Aorta (tissue), 5 donors: ENCODE data around the gene LRP1B. TPM values are rescaled to one million over a fixed set of nuclear protein-coding genes. Genes with fewer than 3 reads are reported as not detected.
A peak's percentile ranks its signal among the peaks of the same experiment; 100 is the strongest.

ENCODE experiments used
- ATAC-seq: fragments of 200-7000 bp; cut with Tn5 transposase; one replicate; pipeline ENCODE4 v1.9.1; 2022; ENCODE audit warnings: moderate library complexity; ENCODE audit not compliant: low FRiP score
- DNase-seq, 2 donors: peaks; one replicate each; pipeline ENCODE4 v3.0.0-alpha.2; 2020
- H3K27ac ChIP-seq, 2 donors: one replicate each; pipeline ENCODE4 v1.5.1; 2013; ENCODE audit warnings: low read length in 2 of 2, mild to moderate bottlenecking in 2 of 2, moderate library complexity in 2 of 2, control low read depth in 1 of 2, inconsistent platforms in 1 of 2, low read depth in 1 of 2
- H3K27me3 ChIP-seq, 2 donors: one replicate each; pipeline ENCODE4 v1.6.1; 2013; ENCODE audit warnings: control low read depth in 1 of 2, low read length in 1 of 2, mild to moderate bottlenecking in 1 of 2, moderate library complexity in 1 of 2; ENCODE audit not compliant: insufficient read depth in 2 of 2, control insufficient read depth in 1 of 2
- H3K36me3 ChIP-seq, 2 donors: one replicate each; pipeline ENCODE4 v1.6.1; 2013; ENCODE audit warnings: control low read depth in 1 of 2, low read length in 1 of 2, mild to moderate bottlenecking in 1 of 2; ENCODE audit not compliant: insufficient read depth in 2 of 2, control insufficient read depth in 1 of 2
- H3K4me1 ChIP-seq, 2 donors: one replicate each; pipeline ENCODE4 v1.6.1; 2013; ENCODE audit warnings: low read length in 2 of 2, control low read depth in 1 of 2, mild to moderate bottlenecking in 1 of 2, moderate library complexity in 1 of 2; ENCODE audit not compliant: insufficient read depth in 2 of 2, control insufficient read depth in 1 of 2
- H3K4me3 ChIP-seq, 2 donors: one replicate each; pipeline ENCODE4 v1.5.1; 2013; ENCODE audit warnings: low read length in 2 of 2, control low read depth in 1 of 2, mild to moderate bottlenecking in 1 of 2
- H3K9me3 ChIP-seq: one replicate; pipeline ENCODE4 v1.6.1; 2013; ENCODE audit warnings: mild to moderate bottlenecking, low read length; ENCODE audit not compliant: control insufficient read depth
- WGBS, 2 donors: extraction: QIAGEN DNeasy Blood & Tissue Kit; methylation state at CpG; one replicate each; pipeline ENCODE4 v1.1.7; 2013; 5-methylcytosine and 5-hydroxymethylcytosine counted together
- intact Hi-C, 2 donors: fragments of 100-400 bp; cut with DNase I; formaldehyde crosslinking; loops; one replicate each; pipeline versions ENCODE4 v1.14.2 to v1.15.0; 2022
- polyA plus RNA-seq, 2 donors: library from polyadenylated mRNA; stranded (reverse); fragments of 200-250 nt; gene quantifications; one replicate each; pipeline ENCODE4 v1.2.3, GENCODE V29; 2013
- total RNA-seq, 2 donors: library from RNA; stranded (reverse); fragmentation: NEBNext Ultra II Directional; extraction: Animal tissue kit (Norgen Biotek cat#: 25700); gene quantifications; one replicate each; pipeline ENCODE4 v1.2.1, GENCODE V29; 2021
- donor health status: healthy with polysubstance abuse.
- donor health status: Bipolar disorder and iron deficiency.
- donor health status: DM: no; HTN: no; CAD: no.
- donor health status: DM: no; HTN: no; CAD: no.
- donor health status: DM: yes; HTN: yes; CAD: no.

Gene LRP1B
- total and polyA plus RNA-seq, 4 donors, result 0.33 to 0.94 TPM; not detected in 2

DNA sequence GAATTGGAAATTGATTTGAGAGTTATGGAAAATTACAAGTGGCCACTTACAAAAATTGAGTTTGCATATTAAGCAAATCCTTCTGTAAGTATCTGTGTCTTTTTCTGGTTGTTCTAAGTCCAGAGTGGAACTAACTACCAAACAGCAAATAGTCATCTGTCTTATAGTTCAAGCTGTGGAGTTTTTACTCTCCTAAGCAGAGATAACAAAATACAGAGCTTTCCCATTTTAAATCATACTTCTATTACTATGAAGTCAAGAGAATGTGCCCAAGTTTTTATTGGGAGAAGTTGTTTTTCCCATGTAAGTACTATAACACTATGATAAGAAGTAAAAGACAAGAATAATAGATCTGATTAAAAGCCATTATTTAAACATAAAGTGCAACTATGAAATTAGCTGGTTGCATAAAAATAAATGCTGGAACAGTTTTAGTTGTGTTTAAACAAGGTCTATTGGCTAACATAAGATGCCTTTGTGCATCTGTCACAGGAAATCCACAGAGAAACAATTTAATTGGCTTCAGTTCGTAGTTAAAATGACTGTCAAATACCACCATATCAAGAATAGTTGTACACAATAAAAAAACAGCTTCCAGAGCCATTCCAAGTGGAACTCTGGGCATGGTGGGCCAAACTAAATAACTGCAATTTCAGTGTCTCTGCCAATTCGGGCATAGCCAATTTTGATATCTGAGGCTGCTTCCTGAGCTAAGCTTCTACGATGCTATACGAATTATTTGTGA, 1883.2 kb downstream of the LRP1B start:
- ATAC-seq (peak; percentile 72), DNase-seq (no peak)
- H3K9me3 ChIP-seq, result no peaks in the 10 kb centered on the region
- no peaks in the 10 kb centered on the region for H3K36me3 ChIP-seq
- no peak overlapping the region for H3K4me3 ChIP-seq
- WGBS, 2 donors, result 0 to 7% methylated on average over 4 of the region's 4 CpGs
- no peak overlapping the region for H3K27ac ChIP-seq
- H3K27me3 ChIP-seq, result no peaks in the 10 kb centered on the region
- intact Hi-C loops, result no loop called here
- H3K4me1 ChIP-seq, result no peaks in the 10 kb centered on the region

DNA sequence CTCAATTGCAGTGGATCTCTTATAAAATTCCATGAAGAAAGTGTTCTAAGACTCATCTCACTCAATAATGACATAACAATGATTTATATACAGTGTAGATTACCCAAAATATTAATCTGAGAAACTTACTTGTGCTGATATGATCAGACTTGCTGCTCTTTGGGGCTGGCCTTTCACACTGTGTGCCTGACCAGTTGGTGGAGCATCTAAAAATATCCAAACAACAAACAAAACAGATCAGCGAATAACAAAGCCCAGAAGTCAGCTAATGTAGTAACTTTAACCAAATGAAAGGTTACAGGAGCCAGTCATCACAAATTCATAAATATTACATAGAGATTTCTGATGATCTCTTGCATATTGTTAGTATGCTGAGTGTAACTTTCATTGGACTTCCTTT, 1883.9 kb downstream of the LRP1B start:
- WGBS, 2 donors, result 45 to 62% methylated on average over 1 of the region's 1 CpG

DNA sequence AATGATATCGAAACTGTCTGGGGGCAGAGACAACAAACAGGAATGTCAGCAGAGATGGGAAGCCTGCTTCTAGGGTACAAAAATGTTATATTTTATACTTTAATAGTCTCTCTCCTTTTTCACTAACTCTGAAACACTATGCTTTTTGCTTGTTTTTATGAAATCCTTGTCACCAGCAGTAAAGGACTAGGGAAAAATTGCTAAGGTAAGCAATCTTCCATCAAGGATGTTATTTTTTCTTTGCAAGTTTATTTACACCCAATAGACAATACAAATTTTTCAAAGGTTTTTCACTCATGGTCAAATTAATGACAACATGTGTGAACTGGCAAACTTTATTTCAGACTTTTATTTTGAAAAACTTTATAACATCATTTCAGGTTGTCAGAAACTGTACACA, 1884.8 kb downstream of the LRP1B start:
- WGBS, 2 donors, result 97 to 98% methylated on average over 1 of the region's 1 CpG
- Histone ChIP-seq H3K4me3 (no peak overlapping the region), H3K36me3 (no peaks in the 10 kb centered on the region)

More for the DNA sequence above, 1883.9 kb downstream of the LRP1B start:
- Histone ChIP-seq H3K27ac (no peak overlapping the region), H3K9me3 (no peaks in the 10 kb centered on the region), H3K4me1 (no peaks in the 10 kb centered on the region), H3K36me3 (no peaks in the 10 kb centered on the region), H3K27me3 (no peaks in the 10 kb centered on the region), H3K4me3 (no peak overlapping the region)
- intact Hi-C loops, result no loop called here
- ATAC-seq (no peak), DNase-seq (no peak)

DNA sequence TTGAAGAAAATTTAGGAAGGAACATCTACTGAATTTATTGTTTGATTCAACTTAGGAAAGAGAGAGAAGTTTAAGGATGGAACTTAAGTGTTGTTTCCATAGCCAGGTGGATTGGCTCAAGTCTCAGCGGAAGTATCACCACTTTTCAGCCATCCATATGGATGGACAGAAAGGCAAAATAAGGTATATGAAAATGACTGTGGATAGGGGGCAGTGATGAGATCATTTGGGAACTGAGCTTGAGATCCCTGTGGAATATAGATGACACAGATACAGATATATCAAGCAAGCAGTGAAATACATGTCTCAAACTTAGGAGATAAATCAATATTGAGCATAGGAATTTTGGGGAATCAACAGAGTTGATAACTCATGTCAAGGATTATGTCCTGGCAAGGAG, 1887.9 kb downstream of the LRP1B start:
- 90 to 100% methylated on average over 1 of the region's 1 CpG for WGBS, 2 donors
- Histone ChIP-seq H3K36me3 (no peaks in the 10 kb centered on the region), H3K27me3 (no peaks in the 10 kb centered on the region), H3K4me3 (no peak overlapping the region), H3K27ac (no peak overlapping the region), H3K9me3 (no peaks in the 10 kb centered on the region), H3K4me1 (no peaks in the 10 kb centered on the region)
- ATAC-seq (no peak), DNase-seq (no peak)
- intact Hi-C loops, result no loop called here

More for the DNA sequence above, 1884.8 kb downstream of the LRP1B start:
- ATAC-seq (no peak), DNase-seq (no peak)
- intact Hi-C loops, result no loop called here
- no peak overlapping the region for H3K27ac ChIP-seq
- no peaks in the 10 kb centered on the region for H3K4me1 ChIP-seq
- no peaks in the 10 kb centered on the region for H3K27me3 ChIP-seq
- no peaks in the 10 kb centered on the region for H3K9me3 ChIP-seq

DNA sequence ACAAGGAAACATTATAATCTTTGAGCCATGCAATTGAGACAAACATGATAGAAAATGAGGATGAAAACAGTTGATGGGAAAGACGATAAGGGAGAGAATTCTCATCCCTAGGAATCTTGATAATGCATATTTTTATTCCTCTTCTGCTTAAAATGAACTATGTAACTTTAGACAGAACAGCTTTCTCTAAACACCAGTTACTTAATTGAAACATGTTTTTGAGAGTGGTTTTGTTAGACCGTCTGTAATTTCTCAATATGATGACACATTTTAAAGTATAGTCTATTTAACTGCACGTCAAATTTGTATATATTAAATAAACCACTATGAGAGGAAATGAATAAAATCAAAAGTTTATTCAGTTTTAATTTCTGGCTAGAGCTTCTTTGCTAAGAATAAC, 1896.7 kb downstream of the LRP1B start:
- intact Hi-C loops, result no loop called here
- Histone ChIP-seq H3K27me3 (no peaks in the 10 kb centered on the region), H3K27ac (no peak overlapping the region), H3K4me1 (no peaks in the 10 kb centered on the region), H3K9me3 (no peaks in the 10 kb centered on the region), H3K36me3 (no peaks in the 10 kb centered on the region), H3K4me3 (no peak overlapping the region)
- DNase-seq (no peak), ATAC-seq (no peak)
- 35 to 41% methylated on average over 3 of the region's 3 CpGs for WGBS, 2 donors

DNA sequence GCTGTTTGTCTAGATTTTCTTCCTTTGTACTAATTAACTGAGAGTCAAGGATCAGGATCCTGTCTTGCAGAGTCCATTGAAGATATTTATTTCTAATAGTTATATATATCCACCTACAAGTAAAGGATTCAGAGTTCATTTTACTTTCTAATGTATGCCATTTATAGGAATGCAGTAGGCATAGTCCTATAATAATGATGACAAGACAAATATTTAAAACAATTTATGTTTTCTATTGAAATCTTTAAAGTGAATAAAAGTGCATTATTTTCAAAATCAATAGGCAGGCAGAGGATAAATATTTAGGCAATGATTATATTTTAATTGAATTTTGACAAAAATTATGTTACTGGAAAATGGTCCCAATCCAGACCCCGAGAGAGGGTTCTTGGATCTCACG, 1919.9 kb downstream of the LRP1B start:
- Histone ChIP-seq H3K27me3 (no peaks in the 10 kb centered on the region), H3K9me3 (no peaks in the 10 kb centered on the region), H3K27ac (no peak overlapping the region), H3K4me3 (no peak overlapping the region), H3K36me3 (no peaks in the 10 kb centered on the region), H3K4me1 (no peaks in the 10 kb centered on the region)
- intact Hi-C loops, result no loop called here
- ATAC-seq (no peak), DNase-seq (no peak)
- 63 to 95% methylated on average over 2 of the region's 2 CpGs for WGBS, 2 donors

DNA sequence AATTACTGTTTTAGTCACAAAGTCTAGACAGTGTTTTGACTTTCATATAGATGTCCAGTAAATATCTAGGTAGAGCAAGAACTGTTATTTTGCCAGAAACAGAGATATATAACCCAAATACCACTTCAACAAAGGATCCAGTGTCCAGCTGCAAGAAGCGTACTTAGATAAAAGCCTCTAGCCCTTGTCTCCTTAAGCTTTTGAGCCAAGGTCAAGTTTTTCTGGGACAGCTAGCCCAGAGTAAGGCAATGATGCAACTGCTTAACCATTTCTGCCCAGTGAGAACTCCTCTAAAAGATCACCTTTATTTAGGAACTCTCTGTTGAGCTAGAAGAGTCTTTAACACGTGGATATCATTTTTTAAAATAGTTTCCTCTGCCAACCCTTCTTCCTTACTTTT, 1925.7 kb downstream of the LRP1B start:
- H3K36me3 ChIP-seq, result no peaks in the 10 kb centered on the region
- no peak overlapping the region for H3K27ac ChIP-seq
- DNase-seq, result no peak
- intact Hi-C loops, result no loop called here
- H3K9me3 ChIP-seq, result no peaks in the 10 kb centered on the region
- no peak for ATAC-seq
- no peaks in the 10 kb centered on the region for H3K27me3 ChIP-seq
- H3K4me1 ChIP-seq, result peaks cover 0 to 1% of the 10 kb centered on the region in 2 donors
- H3K4me3 ChIP-seq, result no peak overlapping the region
- WGBS, 2 donors, result 49 to 70% methylated on average over 2 of the region's 2 CpGs

DNA sequence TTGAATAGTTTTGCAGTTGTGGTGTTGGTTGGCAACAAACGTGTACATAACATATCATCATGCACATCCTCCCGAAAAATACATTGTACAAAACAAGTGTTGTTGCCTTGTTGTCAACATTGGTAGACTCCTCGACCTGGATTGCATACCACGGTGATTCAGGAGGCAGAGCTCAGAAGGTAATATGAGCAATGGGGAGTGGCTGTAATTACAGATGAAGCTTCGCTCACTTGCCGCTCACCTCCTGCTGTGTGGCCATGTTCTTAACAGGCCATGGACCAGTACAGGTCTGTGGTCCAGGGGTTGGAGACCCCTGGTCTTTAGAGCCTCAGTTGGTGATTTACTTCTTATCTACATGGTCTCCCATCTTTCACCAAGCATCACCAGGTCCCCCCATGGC, 1927.5 kb downstream of the LRP1B start:
- no peak overlapping the region for H3K27ac ChIP-seq
- ATAC-seq, result no peak
- DNase-seq, result no peak
- H3K36me3 ChIP-seq, result no peaks in the 10 kb centered on the region
- intact Hi-C loops, result no loop called here
- no peaks in the 10 kb centered on the region for H3K27me3 ChIP-seq
- peaks cover 0 to 1% of the 10 kb centered on the region in 2 donors for H3K4me1 ChIP-seq
- no peak overlapping the region for H3K4me3 ChIP-seq
- 95% methylated on average over 6 of the region's 6 CpGs for WGBS, 2 donors
- H3K9me3 ChIP-seq, result no peaks in the 10 kb centered on the region

DNA sequence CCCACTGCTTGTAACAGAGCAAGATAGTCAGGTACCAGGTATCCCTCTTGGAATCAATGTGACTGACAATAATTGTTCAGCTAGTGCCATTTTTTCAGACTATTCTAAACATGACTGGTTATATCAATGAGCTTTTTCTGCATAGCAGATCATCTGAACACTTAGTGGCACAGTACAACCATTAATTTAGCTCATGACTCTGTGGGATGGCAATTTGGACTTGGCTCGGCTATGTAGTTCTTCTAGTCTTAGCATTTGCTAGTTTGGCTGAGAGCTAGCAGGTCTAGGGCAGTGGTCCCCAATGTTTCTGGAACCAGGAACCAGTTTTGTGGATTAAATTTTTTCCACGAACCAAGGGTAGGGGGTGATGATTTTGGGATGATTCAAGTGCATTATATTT, 1929.2 kb downstream of the LRP1B start:
- Histone ChIP-seq H3K4me1 (peaks cover 0 to 1% of the 10 kb centered on the region in 2 donors), H3K9me3 (no peaks in the 10 kb centered on the region), H3K27ac (no peak overlapping the region), H3K27me3 (no peaks in the 10 kb centered on the region), H3K4me3 (no peak overlapping the region), H3K36me3 (no peaks in the 10 kb centered on the region)
- intact Hi-C loops, result no loop called here
- no peak for DNase-seq
- ATAC-seq, result no peak
- whole genome bisulfite sequencing, 2 donors, result 91 to 95% methylated on average over 2 of the region's 2 CpGs
